A549 (cell line): ENCODE data around the gene RNU5D-1. TPM values are rescaled to one million over a fixed set of nuclear protein-coding genes. Genes with fewer than 3 reads are reported as not detected.

Experiments
- ATAC-seq, 2 experiments: fragments of 200-7000 bp in 1 of 2; fragments of >200 bp in 1 of 2; cut with Nextera tagmentation in 1 of 2; cut with Tn5 transposase in 1 of 2; 3 replicates each; pipeline versions ENCODE4 v1.8.0 to v1.9.1; 2018 to 2020; ENCODE audit warnings: mild to moderate bottlenecking in 1 of 2, moderate library complexity in 1 of 2
- CTCF ChIA-PET: fragments of 300-600 bp; sonication (Branson Sonifier 250); formaldehyde crosslinking; extraction: SDS; loops from one replicate; lab custom pipeline; 2021; ENCODE audit warnings: antibody characterized with exemption, inconsistent platforms; lab: Yijun Ruan, JAX
- POLR2A ChIA-PET: fragments of 350-600 bp; formaldehyde crosslinking; extraction: SDS; loops from one replicate; lab custom pipeline; 2021; ENCODE audit warnings: antibody characterized with exemption, inconsistent platforms; lab: Yijun Ruan, JAX
- DNase-seq, 2 experiments: peaks; one replicate each; pipeline versions ENCODE4 v3.0.0 to v3.0.0-alpha.2; 2011 to 2016; ENCODE audit warnings: low read depth in 1 of 2, low spot score in 1 of 2
- FAIRE-seq: peaks from 2 replicates; lab custom pipeline; 2011; peaks lifted over from hg19 to GRCh38; lab: Jason Lieb, UNC
- H3K27ac ChIP-seq, 2 experiments: fragments of >200 bp; sonication (Bioruptor Twin); formaldehyde crosslinking; 3 replicates each; pipeline ENCODE4 v1.5.1; 2016 to 2017
- H3K4me1 ChIP-seq: fragments of >200 bp; sonication (Bioruptor Twin); formaldehyde crosslinking; 3 replicates; pipeline ENCODE4 v1.6.1; 2016
- H3K4me2 ChIP-seq: fragments of >200 bp; sonication (Bioruptor Twin); formaldehyde crosslinking; 3 replicates; pipeline ENCODE4 v1.6.1; 2016
- H3K4me3 ChIP-seq: fragments of >200 bp; sonication (Bioruptor Twin); formaldehyde crosslinking; 3 replicates; pipeline ENCODE4 v1.5.1; 2016
- H3K9me3 ChIP-seq: fragments of >200 bp; sonication (Bioruptor Twin); formaldehyde crosslinking; 3 replicates; pipeline ENCODE4 v1.6.1; 2016
- BHLHE40 ChIP-seq: IDR thresholded peaks from 2 replicates; pipeline ENCODE4 v1.6.1; 2012; ENCODE audit warnings: low read depth, low read length, inconsistent platforms
- CBX8 ChIP-seq: fragments of 200-600 bp; sonication (generic); IDR thresholded peaks from 2 replicates; pipeline ENCODE4 v1.6.1; 2016
- CHD2 ChIP-seq: fragments of 150-350 bp; IDR thresholded peaks from 2 replicates; pipeline ENCODE4 v1.6.1; 2014; ENCODE audit warnings: low read length; ENCODE audit not compliant: partially characterized antibody
- CTCF ChIP-seq: fragments of >200 bp; sonication (Bioruptor Twin); formaldehyde crosslinking; IDR thresholded peaks from 3 replicates; pipeline ENCODE4 v1.5.1; 2016
- HEYL ChIP-seq: fragments of 250-450 bp; sonication (Bioruptor Pico); IDR thresholded peaks from 2 replicates; pipeline ENCODE4 v1.8.0; 2021; ENCODE audit warnings: mild to moderate bottlenecking, moderate library complexity
- HOXA7 ChIP-seq: fragments of 250-450 bp; sonication (Bioruptor Pico); IDR thresholded peaks from 2 replicates; pipeline ENCODE4 v1.5.0; 2020; ENCODE audit warnings: mild to moderate bottlenecking, moderate library complexity
- HOXB13 ChIP-seq: fragments of 250-450 bp; sonication (Bioruptor Pico); IDR thresholded peaks from 2 replicates; pipeline ENCODE4 v1.5.0; 2020; ENCODE audit warnings: low read depth, mild to moderate bottlenecking, moderate library complexity
- HOXB5 ChIP-seq: fragments of 250-450 bp; sonication (Bioruptor Pico); IDR thresholded peaks from 2 replicates; pipeline ENCODE4 v1.5.0; 2020; ENCODE audit warnings: mild to moderate bottlenecking, moderate library complexity
- JUNB ChIP-seq: fragments of >200 bp; sonication (Bioruptor Twin); formaldehyde crosslinking; IDR thresholded peaks from 2 replicates; pipeline ENCODE4 v1.6.1; 2016
- KDM1A ChIP-seq: fragments of 200-600 bp; sonication (generic); IDR thresholded peaks from 2 replicates; pipeline ENCODE4 v1.6.1; 2016; ENCODE audit warnings: low read depth, mild to moderate bottlenecking
- MAFK ChIP-seq: fragments of 450-650 bp; IDR thresholded peaks from 2 replicates; pipeline ENCODE4 v1.6.1; 2014; ENCODE audit not compliant: partially characterized antibody
- RAD21 ChIP-seq, 2 experiments: fragments of >200 bp in 1 of 2; sonication (Bioruptor Twin) in 1 of 2; formaldehyde crosslinking in 1 of 2; IDR thresholded peaks in 1 of 2; conservative IDR thresholded peaks in 1 of 2; 2 replicates in 1 of 2; 3 replicates in 1 of 2; pipeline ENCODE4 v1.6.1; 2012 to 2018; ENCODE audit warnings: inconsistent platforms in 1 of 2
- TFCP2L1 ChIP-seq: fragments of 250-450 bp; sonication (Bioruptor Pico); IDR thresholded peaks from 2 replicates; pipeline ENCODE4 v1.5.0; 2021; ENCODE audit warnings: mild to moderate bottlenecking
- TP53 ChIP-seq: fragments of 250-450 bp; sonication (Bioruptor Pico); IDR thresholded peaks from 2 replicates; pipeline ENCODE4 v1.5.0; 2021; ENCODE audit warnings: mild to moderate bottlenecking, moderate library complexity
- ZSCAN20 ChIP-seq: fragments of 250-450 bp; sonication (Bioruptor Pico); IDR thresholded peaks from 2 replicates; pipeline ENCODE4 v1.8.0; 2022; ENCODE audit warnings: mild to moderate bottlenecking, moderate library complexity
- WGBS: methylation state at CpG from one replicate; pipeline ENCODE4 v1.1.6; 2017; ENCODE audit errors: missing lambda C conversion rate; 5-methylcytosine and 5-hydroxymethylcytosine counted together
- polyA plus RNA-seq, 4 experiments: library from polyadenylated mRNA; depleted of rRNA in 3 of 4; stranded (reverse); fragments of >200 nt; fragmentation: RNase III in 1 of 4; extraction: RNeasy Plus Mini Kit Qiagen cat#74134 plus additional on column Dnase treatment in 1 of 4; gene quantifications; 2 replicates in 3 of 4; 3 replicates in 1 of 4; pipeline ENCODE4 v1.2.3, GENCODE V29; 2011 to 2017
- small RNA-seq, 6 experiments: library from RNA; depleted of rRNA; stranded (forward); fragments of <200 nt; gene quantifications; one replicate each; pipeline ENCODE3, GENCODE V24; 2012

RNU5D-1 gene
- polyA plus RNA-seq, 2 of the 4 experiments (the other 2 are of a cell fraction), result not detected

GRCh38 chr1:44682883-44683265 is 48.1 kb downstream of the RNU5D-1 start:
- no peak for TF ChIP-seq BHLHE40
- POLR2A ChIA-PET, result no interaction called here
- DNase-seq, result no peak
- no peak overlapping the region for H3K4me3 ChIP-seq
- no peak for ATAC-seq
- no peaks in the 10 kb centered on the region for H3K9me3 ChIP-seq
- WGBS, result 84% methylated on average over 3 of the region's 3 CpGs
- H3K27ac ChIP-seq, result no peak overlapping the region
- FAIRE-seq, result no peak
- no peaks in the 10 kb centered on the region for H3K4me1 ChIP-seq
- CTCF ChIA-PET, result interaction anchor here (0.6 to 2.4 kb wide), 5 partner anchors 8 to 635 kb away, joined by 3 to 5 read pairs (median 3); partner anchors contain the start of gene ARMH1
- H3K4me2 ChIP-seq, result no peak overlapping the region

- TF ChIP-seq CHD2 (no peak), MAFK (no peak), HEYL (CRISPR knock-in tag) (no peak), HOXB13 (CRISPR knock-in tag) (no peak), CBX8 (no peak), JUNB (no peak), TP53 (CRISPR knock-in tag) (no peak), ZSCAN20 (CRISPR knock-in tag) (no peak), TFCP2L1 (CRISPR knock-in tag) (no peak), KDM1A (no peak), HOXA7 (CRISPR knock-in tag) (no peak), HOXB5 (CRISPR knock-in tag) (no peak), RAD21 (conservative IDR thresholded peaks at IDR 0.05 in 1 of 2, IDR thresholded peaks at IDR 0.05 in 1 of 2) (no peak), CTCF (no peak)
- no peak for ATAC-seq
- H3K9me3 ChIP-seq, result no peaks in the 10 kb centered on the region
- no peak for FAIRE-seq
- DNase-seq, result no peak
- CTCF ChIA-PET, result interaction anchor here (0.8 to 2.4 kb wide), 4 partner anchors 7 to 32 kb away, joined by 3 to 5 read pairs (median 4); partner anchors contain the start of gene ARMH1
- H3K27ac ChIP-seq, result no peak overlapping the region
- 74% methylated on average over 14 of the region's 14 CpGs for WGBS
- POLR2A ChIA-PET, result no interaction called here
- H3K4me2 ChIP-seq, result no peak overlapping the region
- no peaks in the 10 kb centered on the region; the same call in 1 of the 3 replicates for H3K4me1 ChIP-seq
- no peak overlapping the region for H3K4me3 ChIP-seq
Measured at GRCh38 chr1:44681905-44682882, 48.8 kb downstream of the RNU5D-1 start.

Small RNAs within 50 kb of the gene (small RNA-seq; reads per million reads assigned to genes)
- 246 to 3,824 (median 1,687) reads per million in 6 experiments for gene RNU5D-1
- gene RNU5F-1, result 6.0 to 706 (median 146) reads per million in 6 experiments
- gene SNORD38A, result 152 to 1,703 (median 937) reads per million in 6 experiments
- 0 reads per million in 6 experiments for gene SNORD38B
- 0.35 to 72.2 (median 3.4) reads per million in 6 experiments for gene SNORD46
- 0 reads per million in 6 experiments for gene SNORD55

Other genes with a start within 250 kb of the RNU5D-1 start
- gene TMEM53, start 56.7 kb downstream of the RNU5D-1 start, polyA plus RNA-seq (2011; rRNA removed), result 6.2 and 8.9 TPM in 2 replicates
- gene TMEM53, start 56.7 kb downstream of the RNU5D-1 start, polyA plus RNA-seq (2017; fragmentation: RNase III; extraction: RNeasy Plus Mini Kit Qiagen cat#74134 plus additional on column Dnase treatment), result 4.8 to 8.9 TPM (median 8.0 TPM) in 3 replicates
- gene ARMH1, start 56.5 kb downstream of the RNU5D-1 start, polyA plus RNA-seq (2011; rRNA removed), result 2.7 TPM in 2 replicates
- gene ARMH1, start 56.5 kb downstream of the RNU5D-1 start, polyA plus RNA-seq (2017; fragmentation: RNase III; extraction: RNeasy Plus Mini Kit Qiagen cat#74134 plus additional on column Dnase treatment), result 1.3 to 2.4 TPM (median 1.7 TPM) in 3 replicates
- 32.8 and 40.5 TPM in 2 replicates for gene KIF2C, start 8.7 kb upstream of the RNU5D-1 start, polyA plus RNA-seq (2011; rRNA removed)
- gene KIF2C, start 8.7 kb upstream of the RNU5D-1 start, polyA plus RNA-seq (2017; fragmentation: RNase III; extraction: RNeasy Plus Mini Kit Qiagen cat#74134 plus additional on column Dnase treatment), result 25.7 to 30.0 TPM (median 26.9 TPM) in 3 replicates
- gene RPS8, start 44.4 kb upstream of the RNU5D-1 start, polyA plus RNA-seq (2011; rRNA removed), result 1,515 and 1,820 TPM in 2 replicates
- 1,575 to 1,608 TPM (median 1,577 TPM) in 3 replicates for gene RPS8, start 44.4 kb upstream of the RNU5D-1 start, polyA plus RNA-seq (2017; fragmentation: RNase III; extraction: RNeasy Plus Mini Kit Qiagen cat#74134 plus additional on column Dnase treatment)
- 0.04 and 0.09 TPM in 2 replicates for gene BEST4, start 57.0 kb upstream of the RNU5D-1 start, polyA plus RNA-seq (2011; rRNA removed)
- gene BEST4, start 57.0 kb upstream of the RNU5D-1 start, polyA plus RNA-seq (2017; fragmentation: RNase III; extraction: RNeasy Plus Mini Kit Qiagen cat#74134 plus additional on column Dnase treatment), result 0.07 to 0.08 TPM in 2 of 3 replicates, not detected in the other
- 12.6 and 16.0 TPM in 2 replicates for gene PLK3, start 69.2 kb upstream of the RNU5D-1 start, polyA plus RNA-seq (2011; rRNA removed)
- 10.9 to 11.6 TPM (median 11.2 TPM) in 3 replicates for gene PLK3, start 69.2 kb upstream of the RNU5D-1 start, polyA plus RNA-seq (2017; fragmentation: RNase III; extraction: RNeasy Plus Mini Kit Qiagen cat#74134 plus additional on column Dnase treatment)
- 0.21 TPM in 1 of 2 replicates, not detected in the other for gene DYNLT4, start 76.2 kb upstream of the RNU5D-1 start, polyA plus RNA-seq (2011; rRNA removed)
- 0.12 to 0.18 TPM in 2 of 3 replicates, not detected in the other for gene DYNLT4, start 76.2 kb upstream of the RNU5D-1 start, polyA plus RNA-seq (2017; fragmentation: RNase III; extraction: RNeasy Plus Mini Kit Qiagen cat#74134 plus additional on column Dnase treatment)
- 4.2 and 4.7 TPM in 2 replicates for gene BTBD19, start 77.4 kb upstream of the RNU5D-1 start, polyA plus RNA-seq (2011; rRNA removed)
- gene BTBD19, start 77.4 kb upstream of the RNU5D-1 start, polyA plus RNA-seq (2017; fragmentation: RNase III; extraction: RNeasy Plus Mini Kit Qiagen cat#74134 plus additional on column Dnase treatment), result 4.5 to 8.9 TPM (median 7.4 TPM) in 3 replicates
- gene PTCH2, start 112.1 kb upstream of the RNU5D-1 start, polyA plus RNA-seq (2011; rRNA removed), result 0.14 and 0.25 TPM in 2 replicates
- 0.22 to 0.32 TPM (median 0.25 TPM) in 3 replicates for gene PTCH2, start 112.1 kb upstream of the RNU5D-1 start, polyA plus RNA-seq (2017; fragmentation: RNase III; extraction: RNeasy Plus Mini Kit Qiagen cat#74134 plus additional on column Dnase treatment)